Germinal center (tissue), 1 donor: Measurements from ENCODE around the gene ITGA1.

Source experiments
- DNase-seq: peaks from one replicate; pipeline ENCODE4 v3.0.0; 2012; ENCODE audit warnings: mixed read lengths, low spot score

Gene ITGA1

GRCh38 chr5:52897238-52897614 lies 109.5 kb downstream of the ITGA1 start:
- no peak for DNase-seq

- DNase-seq: no peak
These were observed 111.4 kb downstream of the ITGA1 start for GRCh38 chr5:52898961-52899680.

GRCh38 chr5:52903142-52903541 lies 115.4 kb downstream of the ITGA1 start:
- DNase-seq: no peak

GRCh38 chr5:52906343-52906742 lies 118.6 kb downstream of the ITGA1 start:
- DNase-seq: no peak

GRCh38 chr5:52906845-52907244 lies 119.1 kb downstream of the ITGA1 start:
- no peak for DNase-seq

- no peak for DNase-seq
These were observed 121.5 kb downstream of the ITGA1 start for GRCh38 chr5:52909192-52909591.

- no peak for DNase-seq
These were observed 122.4 kb downstream of the ITGA1 start for GRCh38 chr5:52910071-52910470.

- DNase-seq: peak; percentile 50
These were observed 127.6 kb downstream of the ITGA1 start for GRCh38 chr5:52915176-52915875.

GRCh38 chr5:52920929-52921328 lies 133.2 kb downstream of the ITGA1 start:
- DNase-seq: no peak

GRCh38 chr5:52922384-52922783 lies 134.7 kb downstream of the ITGA1 start:
- DNase-seq: no peak

- no peak for DNase-seq
These were observed 136.7 kb downstream of the ITGA1 start for GRCh38 chr5:52924456-52924855.

GRCh38 chr5:52925001-52925400 lies 137.3 kb downstream of the ITGA1 start:
- no peak for DNase-seq

- no peak for DNase-seq
These were observed 141.0 kb downstream of the ITGA1 start for GRCh38 chr5:52928689-52929088.

GRCh38 chr5:52938226-52938625 lies 150.5 kb downstream of the ITGA1 start:
- no peak for DNase-seq

GRCh38 chr5:52943285-52943684 lies 155.6 kb downstream of the ITGA1 start:
- no peak for DNase-seq

- no peak for DNase-seq
These were observed 156.1 kb downstream of the ITGA1 start for GRCh38 chr5:52943808-52944207.

GRCh38 chr5:52945040-52945439 lies 157.3 kb downstream of the ITGA1 start:
- DNase-seq: no peak

- no peak for DNase-seq
These were observed 159.5 kb downstream of the ITGA1 start for GRCh38 chr5:52947208-52947607.

GRCh38 chr5:52947851-52948250 lies 160.1 kb downstream of the ITGA1 start:
- no peak for DNase-seq

- peak; percentile 21 for DNase-seq
These were observed 160.8 kb downstream of the ITGA1 start for GRCh38 chr5:52948418-52949076.

- DNase-seq: no peak
These were observed 163.0 kb downstream of the ITGA1 start for GRCh38 chr5:52950686-52951085.

GRCh38 chr5:52952483-52952882 lies 164.8 kb downstream of the ITGA1 start:
- no peak for DNase-seq

- no peak for DNase-seq
These were observed 168.3 kb downstream of the ITGA1 start for GRCh38 chr5:52956014-52956413.
